NCI-H460 (cell line): ENCODE data around the gene TEX29. TPM values are rescaled to one million over a fixed set of nuclear protein-coding genes. Genes with fewer than 3 reads are reported as not detected.

Experiments
- DNase-seq: peaks from one replicate; pipeline ENCODE4 v3.0.0-alpha.2; 2016; ENCODE audit warnings: low read depth; ENCODE audit errors: extremely low read depth
- total RNA-seq: library from RNA; depleted of rRNA; stranded (reverse); fragments of >200 nt; shearing (Covaris generic); gene quantifications from 2 replicates; pipeline ENCODE4 v1.2.3, GENCODE V29; 2014

TEX29 gene
- total RNA-seq, 1 experiment from 2014 or later, result not detected

DNA sequence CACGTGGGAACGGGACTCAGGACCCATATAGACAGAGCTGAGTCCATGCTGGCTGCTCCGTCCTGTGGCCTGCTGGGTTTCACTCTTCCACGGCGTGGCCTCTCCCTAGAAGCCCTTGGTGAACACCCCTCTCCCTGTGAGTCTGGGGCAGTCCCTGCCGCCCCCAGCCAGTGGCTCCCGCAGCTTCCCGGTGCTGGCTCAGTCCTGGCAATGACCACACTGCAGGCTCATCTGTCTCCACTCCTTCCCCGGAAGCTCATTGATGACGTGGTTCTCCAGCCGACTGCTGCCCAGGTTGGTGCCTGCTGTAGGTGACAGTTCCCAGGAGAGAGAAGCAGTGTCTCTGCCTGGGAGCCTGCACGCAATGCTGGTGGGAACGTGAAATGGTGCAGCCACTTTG is 2.1 kb upstream of the TEX29 start:
- DNase-seq, result no peak

DNA sequence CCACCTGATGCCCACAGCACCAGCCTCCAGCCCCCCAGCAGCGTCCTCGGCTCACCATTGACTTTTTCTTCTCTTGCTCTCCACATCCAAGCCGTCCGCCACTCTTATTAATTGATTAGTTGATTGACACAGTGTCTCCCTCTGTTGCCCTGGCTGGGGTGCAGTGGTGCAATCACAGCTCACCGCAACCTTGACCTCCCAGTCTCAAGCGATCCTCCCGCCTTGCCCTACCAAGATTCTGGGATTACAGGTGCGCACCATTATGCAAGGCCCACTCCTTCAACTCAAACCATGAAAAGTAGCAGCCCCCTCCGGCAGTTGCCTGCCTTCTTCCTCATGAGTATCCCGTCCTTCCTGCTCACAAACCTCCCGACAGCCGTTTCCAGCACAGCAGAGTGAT is 921 bp upstream of the TEX29 start:
- DNase-seq, result no peak

DNA sequence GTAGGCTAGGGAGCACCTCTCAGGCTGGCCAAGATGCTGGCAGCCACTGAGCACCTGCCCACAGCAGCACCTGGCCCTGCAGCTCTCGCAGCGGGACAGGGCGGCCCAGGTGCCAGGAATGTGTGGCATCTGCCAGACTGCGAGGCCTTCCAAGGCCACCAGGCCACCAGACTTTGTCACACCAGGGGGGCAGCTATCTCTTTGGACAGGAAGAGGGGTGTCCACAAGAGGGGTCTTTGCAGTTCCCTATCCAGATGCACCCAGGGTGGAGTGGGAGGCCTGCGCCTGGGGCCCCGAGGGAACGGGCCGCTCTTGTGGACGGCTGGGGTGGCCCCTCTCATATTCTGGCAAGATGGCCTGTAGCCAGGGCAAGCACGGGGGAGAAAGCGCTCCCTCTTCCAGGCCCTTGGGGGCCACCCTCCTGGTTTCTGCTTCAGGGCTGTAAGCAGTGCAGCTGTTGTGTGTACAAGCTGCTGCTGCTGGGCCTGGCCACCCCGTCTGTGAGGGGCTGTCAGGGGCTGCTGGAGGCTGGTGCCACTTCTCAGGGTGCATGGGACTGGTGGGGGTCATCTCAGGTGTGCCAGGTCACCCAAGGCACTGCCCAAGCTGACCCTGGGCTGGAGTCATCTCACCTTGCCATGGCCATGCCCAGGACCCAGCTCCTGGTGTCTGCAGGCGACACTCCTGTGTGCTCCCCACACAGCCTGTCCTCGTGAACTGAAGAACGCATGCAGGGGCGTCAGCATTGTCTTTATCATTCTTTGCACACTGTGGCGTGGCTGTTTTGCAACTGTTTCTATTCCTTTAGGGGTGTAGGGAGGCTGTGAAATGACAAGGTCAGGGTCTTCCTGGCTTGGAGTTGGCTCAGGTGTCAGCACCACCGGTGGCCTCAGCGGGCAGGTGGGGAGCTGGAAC is 1.8 kb downstream of the TEX29 start:
- DNase-seq, result no peak

DNA sequence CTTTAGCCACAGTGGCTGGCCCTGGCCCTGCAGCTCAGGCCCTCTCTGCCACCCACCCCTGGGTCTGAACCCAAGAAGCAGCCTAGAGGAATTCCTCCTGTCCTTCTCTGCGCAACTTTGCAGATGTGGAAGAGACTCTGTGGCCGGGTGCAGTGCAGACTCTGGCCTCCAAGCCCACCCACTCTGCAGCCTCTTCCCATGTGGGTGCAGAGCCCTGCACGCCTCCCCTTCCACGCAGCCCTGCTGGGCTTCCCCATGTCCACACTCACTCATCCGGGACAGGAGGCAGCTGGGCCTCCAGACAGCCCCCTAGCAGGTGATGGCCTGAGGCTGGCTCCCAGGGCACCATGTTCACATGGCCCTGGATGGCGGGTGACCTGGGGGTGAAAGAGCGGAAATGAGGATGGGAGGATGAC is 2.5 kb downstream of the TEX29 start:
- DNase-seq, result no peak

DNA sequence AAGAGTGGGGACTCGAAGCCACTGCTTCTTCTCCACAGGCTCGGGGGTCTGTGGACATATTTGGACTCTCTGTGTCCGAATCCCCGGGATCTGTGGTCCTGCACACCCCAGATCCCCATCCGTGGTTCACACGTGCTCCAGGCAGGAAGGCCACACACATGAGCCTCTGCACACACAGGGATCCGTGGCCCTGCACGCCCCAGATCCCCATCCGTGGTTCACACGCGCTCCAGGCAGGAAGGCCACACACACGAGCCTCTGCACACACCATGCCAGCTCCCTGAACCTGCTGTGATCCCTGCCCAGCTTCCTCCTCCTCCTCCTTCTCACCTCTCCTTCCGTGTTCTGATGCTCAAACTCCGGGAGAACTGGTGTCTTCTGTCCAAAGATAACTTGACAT is 3.1 kb downstream of the TEX29 start:
- no peak for DNase-seq

DNA sequence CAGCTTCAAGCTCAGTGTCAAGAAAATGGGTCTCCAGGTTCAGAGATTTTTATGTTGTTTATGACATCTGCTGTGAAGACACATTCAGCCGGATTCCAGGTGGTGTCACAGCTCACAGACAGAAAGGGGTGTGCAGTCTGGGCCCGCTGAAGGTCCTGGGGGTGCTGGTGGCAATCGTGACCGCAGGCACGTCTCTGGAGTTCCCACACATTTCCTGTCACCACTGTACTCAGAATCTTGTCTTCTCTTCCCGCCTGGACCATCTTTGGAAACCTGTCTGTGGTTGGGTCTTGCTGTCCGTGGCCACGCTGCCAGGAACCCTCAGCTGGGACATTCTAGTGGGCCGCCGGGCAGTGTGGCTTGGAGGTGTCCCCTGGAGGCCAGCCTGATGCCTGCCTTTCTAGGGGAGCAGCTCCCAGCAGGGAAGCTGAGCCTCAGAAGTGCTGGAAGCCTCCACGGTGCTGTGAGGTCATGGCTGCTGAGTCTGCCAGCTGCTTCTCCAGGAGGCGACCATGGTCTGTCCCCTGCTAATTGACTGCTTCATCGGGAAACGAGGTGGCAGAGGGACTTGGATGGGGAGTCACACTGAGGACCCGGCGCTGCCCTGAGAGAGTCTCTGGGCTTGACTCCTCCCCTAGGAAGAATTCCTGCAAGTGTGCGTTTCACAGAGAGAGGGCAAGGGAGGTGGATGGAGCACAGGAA is 3.7 kb downstream of the TEX29 start:
- DNase-seq, result no peak

DNA sequence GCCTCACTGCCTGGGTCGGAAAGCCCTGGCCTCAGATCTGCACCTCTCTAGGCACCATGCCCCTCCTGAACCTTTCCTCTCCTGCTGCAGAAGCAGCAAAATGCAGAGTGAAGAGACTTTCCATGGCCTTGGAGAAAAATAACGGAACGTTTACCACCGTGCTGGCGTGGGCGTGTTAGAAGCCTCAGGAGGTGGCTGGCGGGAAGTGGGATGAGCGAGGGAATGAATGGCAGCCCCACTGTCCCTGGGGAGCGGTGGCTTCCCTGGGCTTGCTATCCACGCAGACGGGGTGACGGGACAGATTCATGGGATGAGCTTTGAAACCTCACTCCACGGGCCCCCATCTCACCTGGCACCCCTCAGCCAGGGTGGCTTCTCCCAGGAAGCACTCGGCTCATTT is 4.3 kb downstream of the TEX29 start:
- no peak for DNase-seq

DNA sequence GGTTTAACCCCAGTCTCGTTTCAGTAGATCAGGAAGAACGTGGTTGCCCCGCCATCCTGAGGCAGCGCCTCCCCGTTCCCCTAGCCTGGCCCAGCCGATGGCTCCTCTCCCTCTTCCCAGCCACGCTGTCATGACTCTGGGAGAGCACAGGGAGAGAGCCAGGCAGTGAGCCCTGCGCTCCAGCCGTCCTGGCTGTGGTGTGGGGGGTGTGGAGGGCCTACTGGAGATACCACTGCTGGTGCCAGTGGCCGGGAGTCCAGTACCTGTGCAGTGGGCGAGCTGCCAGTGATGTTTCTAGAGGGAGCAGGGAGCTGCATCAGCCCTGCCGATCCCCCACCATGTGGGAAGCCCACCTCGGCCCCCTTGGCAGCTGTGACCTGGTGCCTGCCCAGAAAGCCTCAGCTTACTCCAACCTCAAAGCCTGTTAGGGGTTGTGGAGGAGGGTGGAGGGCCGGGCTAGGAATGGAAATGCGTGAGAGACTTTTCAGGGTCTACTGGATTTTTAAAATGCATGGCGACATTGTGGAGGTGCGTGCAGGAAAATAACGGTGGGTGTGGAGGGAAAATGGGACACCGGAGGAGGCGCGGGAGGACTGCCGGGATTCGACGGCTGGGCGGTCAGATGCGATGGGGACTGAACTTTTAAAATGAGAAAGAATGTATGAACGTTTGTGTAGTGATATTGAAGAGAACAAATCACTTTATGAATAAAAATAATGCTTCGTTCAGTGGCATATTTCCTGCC is 4.9 kb downstream of the TEX29 start:
- no peak for DNase-seq

DNA sequence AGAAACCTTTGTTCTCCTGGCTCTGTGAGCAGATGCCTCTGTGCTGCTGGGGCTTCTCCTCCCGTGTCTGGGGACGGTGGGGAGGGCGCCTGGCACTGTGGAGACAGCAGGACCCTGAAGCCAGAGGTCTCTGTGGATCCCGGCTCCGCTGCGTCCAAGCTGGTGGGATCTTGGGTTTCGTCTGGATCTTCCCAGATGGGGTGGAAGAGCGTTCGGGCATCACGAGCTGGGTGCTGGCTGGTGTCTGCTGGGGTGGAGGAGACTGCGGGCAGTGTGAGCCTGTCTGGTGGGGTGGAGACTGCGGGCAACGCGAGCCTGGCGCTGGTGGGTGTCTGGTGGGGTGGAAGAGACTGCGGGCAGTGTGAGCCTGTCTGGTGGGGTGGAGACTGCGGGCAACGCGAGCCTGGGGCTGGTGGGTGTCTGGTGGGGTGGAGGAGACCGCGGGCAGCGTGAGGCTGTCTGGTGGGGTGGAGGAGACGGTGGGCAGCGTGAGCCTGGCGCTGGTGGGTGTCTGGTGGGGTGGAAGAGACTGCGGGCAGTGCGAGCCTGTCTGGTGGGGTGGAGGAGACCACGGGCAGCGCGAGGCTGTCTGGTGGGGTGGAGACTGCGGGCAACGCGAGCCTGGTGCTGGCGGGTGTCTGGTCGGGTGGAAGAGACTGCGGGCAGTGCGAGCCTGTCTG is 5.6 kb downstream of the TEX29 start:
- DNase-seq, result no peak

DNA sequence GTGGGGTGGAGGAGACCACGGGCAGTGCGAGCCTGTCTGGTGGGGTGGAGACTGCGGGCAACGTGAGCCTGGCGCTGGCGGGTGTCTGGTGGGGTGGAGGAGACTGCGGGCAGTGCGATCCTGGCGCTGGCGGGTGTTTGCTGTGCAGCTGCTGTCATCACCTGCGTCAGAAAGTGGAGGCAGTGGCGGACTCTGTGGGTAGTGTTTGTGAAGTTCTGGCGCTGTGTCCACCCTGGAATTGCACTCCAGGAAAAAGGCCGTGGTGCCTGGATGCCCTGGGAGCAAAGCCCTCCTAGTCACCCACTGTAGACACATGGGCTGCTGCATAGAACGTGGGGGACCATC is 6.2 kb downstream of the TEX29 start:
- no peak for DNase-seq

DNA sequence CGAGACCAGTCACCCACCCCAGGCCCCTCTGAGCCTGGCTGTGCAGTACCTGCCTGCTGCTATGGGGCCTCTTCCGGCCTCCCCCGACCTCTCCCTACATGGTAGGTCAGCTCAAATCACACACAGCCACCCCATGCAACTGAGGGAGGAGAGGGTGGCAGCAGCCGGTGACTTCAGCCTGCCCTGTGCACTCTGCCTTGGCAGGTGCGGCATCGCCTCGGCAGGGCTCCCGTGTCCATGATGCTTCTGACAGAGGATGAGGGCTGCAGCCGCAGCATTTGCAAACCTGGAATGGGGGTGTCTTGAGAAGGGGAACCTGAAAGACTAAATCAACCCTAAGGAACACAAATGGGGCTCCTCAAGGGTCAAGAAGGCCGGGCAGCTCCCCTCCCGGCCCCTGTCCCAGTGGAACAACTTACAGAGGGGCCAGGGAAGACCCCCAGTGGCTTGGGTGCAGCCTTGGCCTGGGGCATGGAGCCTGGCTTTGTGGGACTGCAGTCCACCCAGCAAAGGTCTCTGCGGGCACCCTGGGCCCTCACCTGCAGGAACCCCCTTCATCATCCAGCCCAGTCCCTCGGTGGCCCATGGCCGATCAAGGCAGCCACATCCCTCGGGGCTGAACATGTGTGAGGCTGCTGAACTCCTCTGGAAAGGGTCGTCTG is 6.7 kb downstream of the TEX29 start:
- DNase-seq, result no peak

DNA sequence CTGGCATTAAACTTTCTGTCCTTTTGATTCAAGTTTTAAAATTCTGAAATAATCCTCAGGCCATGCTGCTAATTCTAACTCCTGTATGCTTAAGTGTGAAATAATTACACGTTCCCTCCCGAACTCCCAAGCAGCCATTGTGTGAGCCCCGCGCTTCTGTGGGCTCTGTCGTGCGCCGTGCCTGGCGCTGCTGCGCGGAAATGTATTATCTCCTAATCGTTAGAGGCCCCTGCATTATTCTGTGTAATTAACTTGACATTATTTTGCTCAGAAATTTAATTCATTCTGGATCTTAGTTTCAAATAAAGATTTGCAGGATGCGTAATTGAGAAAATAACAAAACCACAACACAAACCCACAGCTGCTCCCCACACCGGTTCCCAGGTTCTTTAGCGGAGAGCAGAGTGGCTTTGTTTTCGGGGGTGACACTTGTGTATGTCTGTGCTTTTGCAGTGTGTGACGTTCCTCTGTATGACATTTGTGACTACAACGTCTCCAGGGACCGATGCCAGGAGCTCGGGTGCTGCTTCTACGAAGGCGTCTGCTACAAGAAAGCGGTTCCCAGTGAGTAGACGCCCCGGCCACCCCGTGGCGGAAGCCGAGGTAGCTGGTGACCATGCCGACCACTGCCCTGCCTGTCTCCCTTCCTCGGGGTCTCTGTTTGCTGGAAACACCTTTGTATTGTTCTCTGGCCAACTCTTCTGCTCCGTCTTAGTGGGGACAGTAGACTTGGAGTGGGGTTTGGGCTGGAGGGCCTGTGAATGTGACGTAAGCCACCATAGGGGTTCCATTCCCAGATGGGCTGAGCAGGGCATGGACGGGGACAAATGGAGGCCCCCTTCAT is 7.5 kb downstream of the TEX29 start:
- no peak for DNase-seq

DNA sequence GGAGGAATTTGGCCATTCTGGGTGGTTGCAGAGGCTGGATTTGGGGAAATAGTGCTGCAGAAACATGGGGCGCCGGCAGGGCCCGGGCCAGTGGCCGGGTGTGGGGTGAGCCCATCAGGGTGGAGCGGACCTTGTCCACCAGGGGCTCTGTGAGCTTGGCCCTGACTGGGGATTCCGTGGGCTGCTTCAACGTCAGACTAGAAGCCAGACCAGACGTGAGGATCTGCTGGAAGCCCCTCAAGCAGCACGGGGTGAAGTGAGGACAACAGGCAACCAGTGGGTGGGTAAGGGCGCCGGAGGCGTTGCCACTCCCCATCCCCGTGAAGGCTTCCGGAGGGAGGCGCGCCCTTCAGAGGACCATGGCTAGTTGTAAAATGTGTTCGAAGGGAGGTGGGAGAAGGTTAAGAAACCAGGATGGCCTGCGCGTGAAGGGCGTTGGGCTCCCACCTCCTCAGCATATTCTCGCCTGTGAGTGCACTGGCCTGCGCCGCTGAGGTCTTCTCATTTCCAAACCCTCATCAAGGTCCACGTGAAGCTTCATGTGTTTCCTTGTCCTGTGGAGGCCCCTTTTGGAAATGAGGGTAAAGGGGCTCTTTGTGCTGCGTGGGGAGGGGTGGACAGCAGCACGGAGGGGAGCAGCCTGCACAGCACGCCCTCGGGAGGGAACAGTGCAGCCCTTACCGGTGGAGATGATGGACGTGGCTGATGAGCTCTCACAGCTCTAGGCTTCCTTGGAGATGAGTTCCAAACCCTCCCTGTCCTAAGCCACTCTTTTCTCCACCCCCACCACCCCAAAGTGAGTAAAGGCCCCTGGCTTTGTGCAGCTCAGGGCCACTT is 8.3 kb downstream of the TEX29 start:
- no peak for DNase-seq

DNA sequence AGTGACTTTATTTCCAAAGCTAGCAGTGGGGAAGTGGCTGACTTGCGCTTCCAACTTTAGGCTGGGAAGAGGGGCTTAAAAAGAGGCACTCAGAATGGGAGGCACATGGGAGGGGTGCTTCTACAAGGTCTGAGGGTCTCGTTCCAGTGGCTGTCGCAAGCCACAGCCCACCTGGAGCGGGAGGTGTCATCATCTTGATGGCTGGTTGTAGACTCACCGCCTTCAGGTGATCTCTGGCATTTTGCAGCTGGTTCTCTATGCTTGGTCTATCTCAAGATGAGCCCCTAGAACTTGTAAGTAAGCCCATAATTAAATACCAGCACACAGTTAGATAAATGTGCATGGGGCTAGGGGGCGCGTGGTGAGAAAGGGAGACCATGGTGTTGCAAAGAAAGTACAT is 9.2 kb downstream of the TEX29 start:
- no peak for DNase-seq

DNA sequence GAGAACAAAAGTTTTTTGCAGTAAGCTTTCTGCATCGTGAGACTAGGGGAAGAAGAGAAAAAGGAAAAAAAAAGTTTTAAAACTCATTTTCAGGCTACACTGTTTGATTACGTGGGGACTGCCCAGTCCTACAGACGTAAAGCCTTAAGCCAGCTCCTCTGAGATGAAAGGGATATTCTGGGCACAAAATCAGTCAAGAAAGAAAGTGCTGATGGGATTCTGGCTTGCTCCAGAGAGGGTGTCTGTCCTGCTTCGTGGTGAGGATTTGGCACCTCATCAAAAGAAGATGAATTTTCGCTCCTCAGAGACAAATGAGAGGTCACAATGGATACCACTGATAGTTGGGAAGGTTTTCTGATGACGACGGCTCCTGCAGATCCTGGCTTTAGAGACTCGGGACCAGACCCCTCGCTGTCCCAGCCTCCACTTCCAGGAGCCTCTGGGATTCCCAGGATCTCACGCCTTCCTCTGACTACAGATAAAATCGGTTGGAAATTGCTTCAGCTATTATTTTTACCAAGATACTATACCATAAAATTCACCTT is 9.7 kb downstream of the TEX29 start:
- no peak for DNase-seq

DNA sequence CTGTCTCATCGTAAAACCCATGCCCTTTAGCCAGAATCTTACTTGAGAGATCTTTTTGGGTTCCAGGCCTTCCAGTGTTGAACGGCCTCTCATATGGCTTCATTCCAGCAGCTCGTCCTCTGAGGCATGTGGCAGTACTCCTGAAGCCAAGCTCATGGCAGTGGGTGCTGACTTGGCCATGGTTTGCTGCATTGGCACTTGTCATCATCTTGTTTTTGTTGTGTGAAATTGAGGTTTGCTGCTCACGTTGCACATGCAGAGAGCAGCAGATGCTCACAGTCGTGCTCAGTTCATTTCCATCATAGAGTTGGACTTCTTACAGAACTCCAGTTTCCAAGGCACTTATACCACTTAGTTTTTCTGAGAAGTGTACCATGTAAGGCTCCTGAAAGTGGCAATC is 14.9 kb downstream of the TEX29 start:
- no peak for DNase-seq

DNA sequence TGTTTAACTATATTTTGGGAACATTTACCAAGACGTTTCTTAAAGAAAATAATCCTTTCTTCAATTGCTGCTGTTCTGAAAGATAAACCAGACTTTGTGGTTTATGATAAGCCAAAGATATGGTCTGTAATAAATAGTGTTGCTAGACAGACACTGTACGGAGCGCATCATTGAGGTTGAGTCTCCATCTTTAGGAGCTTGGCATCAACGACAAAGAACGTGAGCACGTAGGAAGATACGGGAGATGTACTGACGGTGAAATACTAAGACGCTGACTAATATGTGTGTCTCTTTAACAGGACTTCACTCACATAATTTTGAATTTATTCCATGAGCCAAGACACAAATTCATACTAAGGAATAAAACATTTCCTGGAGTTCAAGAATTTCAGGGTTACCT is 16.2 kb downstream of the TEX29 start:
- no peak for DNase-seq

DNA sequence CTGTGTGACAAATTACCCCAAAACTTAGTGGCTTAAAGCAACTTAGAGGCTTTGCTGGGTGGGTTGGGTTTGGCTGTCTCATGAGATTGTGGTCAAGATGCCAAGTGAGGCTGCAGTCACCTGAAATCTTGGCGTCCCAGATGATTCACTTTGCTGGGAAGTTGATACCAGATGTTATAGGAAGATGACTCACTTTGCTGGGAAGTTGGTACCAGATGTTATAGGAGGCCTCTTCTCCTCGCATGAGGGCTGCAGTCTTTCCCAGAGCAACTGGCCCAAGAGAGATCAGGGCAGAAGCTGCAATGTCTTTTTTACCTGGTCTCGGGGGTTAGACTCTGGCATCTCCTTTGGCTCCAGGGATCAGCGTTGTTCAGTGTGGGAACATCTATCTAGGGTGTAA is 16.8 kb downstream of the TEX29 start:
- DNase-seq, result no peak
